Dendritic cell treated with granulocyte-macrophage colony-stimulating factor and Interleukin-4, amounts not matched to agents 40 ng/mL and 50 ng/mL, for 4 days (primary cell): Measurements from ENCODE around the gene HMGXB3.

ENCODE experiments used
- H3K27ac Mint-ChIP-seq: one replicate; pipeline ENCODE4 v1.8.0; 2022; ENCODE audit warnings: mild to moderate bottlenecking, mixed read lengths
- H3K27me3 Mint-ChIP-seq: one replicate; pipeline ENCODE4 v1.8.0; 2022; ENCODE audit warnings: mild to moderate bottlenecking, mixed read lengths
- H3K36me3 Mint-ChIP-seq: one replicate; pipeline ENCODE4 v1.8.0; 2022; ENCODE audit warnings: low read depth, mixed read lengths
- H3K4me1 Mint-ChIP-seq: one replicate; pipeline ENCODE4 v1.8.0; 2022; ENCODE audit warnings: low read depth, mixed read lengths
- H3K4me3 Mint-ChIP-seq: one replicate; pipeline ENCODE4 v1.8.0; 2022; ENCODE audit warnings: mild to moderate bottlenecking, moderate library complexity, mixed read lengths
- H3K9me3 Mint-ChIP-seq: one replicate; pipeline ENCODE4 v1.8.0; 2022; ENCODE audit warnings: mixed read lengths
- intact Hi-C: fragments of 100-400 bp; cut with micrococcal nuclease; formaldehyde crosslinking; loops from one replicate; pipeline ENCODE4 v1.15.0; 2022

The HMGXB3 gene

GRCh38 chr5:150065886-150066285 is 65.3 kb downstream of the HMGXB3 start:
- H3K27me3 Mint-ChIP-seq, result no peaks in the 10 kb centered on the region
- peak overlapping the region; percentile 65 for H3K4me3 Mint-ChIP-seq
- H3K9me3 Mint-ChIP-seq, result no peaks in the 10 kb centered on the region
- H3K4me1 Mint-ChIP-seq, result peaks cover 98% of the 10 kb centered on the region
- H3K27ac Mint-ChIP-seq, result peak overlapping the region; percentile 98
- intact Hi-C loops, result loop anchor here (1.0 to 2.0 kb wide), 2 partner anchors 15 to 65 kb away; partner anchors contain the start of genes HMGXB3 and TIGD6
- peaks cover 100% of the 10 kb centered on the region for H3K36me3 Mint-ChIP-seq

GRCh38 chr5:150066436-150066835 is 65.9 kb downstream of the HMGXB3 start:
- H3K27ac Mint-ChIP-seq, result peak overlapping the region; percentile 98
- H3K27me3 Mint-ChIP-seq, result no peaks in the 10 kb centered on the region
- H3K4me3 Mint-ChIP-seq, result peak overlapping the region; percentile 28
- intact Hi-C loops, result loop anchor here (1.0 kb wide), 1 partner anchor 15 kb away; no protein-coding TSS in a partner anchor
- H3K4me1 Mint-ChIP-seq, result peaks cover 93% of the 10 kb centered on the region
- peaks cover 95% of the 10 kb centered on the region for H3K36me3 Mint-ChIP-seq
- H3K9me3 Mint-ChIP-seq, result no peaks in the 10 kb centered on the region

- H3K27me3 Mint-ChIP-seq, result no peaks in the 10 kb centered on the region
- intact Hi-C loops, result loop anchor here (1.0 kb wide), 1 partner anchor 14 kb away; no protein-coding TSS in a partner anchor
- peaks cover 90% of the 10 kb centered on the region for H3K36me3 Mint-ChIP-seq
- H3K4me3 Mint-ChIP-seq, result peak overlapping the region; percentile 4
- H3K4me1 Mint-ChIP-seq, result peaks cover 88% of the 10 kb centered on the region
- H3K9me3 Mint-ChIP-seq, result no peaks in the 10 kb centered on the region
- peak overlapping the region; percentile 98 for H3K27ac Mint-ChIP-seq
These were observed 66.4 kb downstream of the HMGXB3 start for GRCh38 chr5:150066901-150067396.

GRCh38 chr5:150067405-150067960 is 66.9 kb downstream of the HMGXB3 start:
- Mint-ChIP-seq H3K4me1 (peaks cover 82% of the 10 kb centered on the region), H3K9me3 (no peaks in the 10 kb centered on the region), H3K27ac (peak overlapping the region; percentile 98), H3K27me3 (no peaks in the 10 kb centered on the region), H3K36me3 (peaks cover 85% of the 10 kb centered on the region), H3K4me3 (peak overlapping the region; percentile 50)
- intact Hi-C loops, result no loop called here

- Mint-ChIP-seq H3K27me3 (no peaks in the 10 kb centered on the region), H3K4me1 (peaks cover 77% of the 10 kb centered on the region), H3K36me3 (peaks cover 79% of the 10 kb centered on the region), H3K4me3 (peak overlapping the region; percentile 50), H3K9me3 (no peaks in the 10 kb centered on the region), H3K27ac (peak overlapping the region; percentile 98)
- intact Hi-C loops, result no loop called here
These were observed 67.5 kb downstream of the HMGXB3 start for GRCh38 chr5:150068071-150068470.

GRCh38 chr5:150068472-150068871 is 67.9 kb downstream of the HMGXB3 start:
- Mint-ChIP-seq H3K27me3 (no peaks in the 10 kb centered on the region), H3K27ac (peak overlapping the region; percentile 98), H3K36me3 (peaks cover 75% of the 10 kb centered on the region), H3K9me3 (no peaks in the 10 kb centered on the region), H3K4me1 (peaks cover 73% of the 10 kb centered on the region), H3K4me3 (no peak overlapping the region)
- intact Hi-C loops, result no loop called here

GRCh38 chr5:150068961-150069645 is 68.6 kb downstream of the HMGXB3 start:
- Mint-ChIP-seq H3K4me3 (no peak overlapping the region), H3K36me3 (peaks cover 69% of the 10 kb centered on the region), H3K27ac (peak overlapping the region; percentile 98), H3K9me3 (no peaks in the 10 kb centered on the region), H3K27me3 (no peaks in the 10 kb centered on the region), H3K4me1 (peaks cover 66% of the 10 kb centered on the region)
- intact Hi-C loops, result no loop called here

GRCh38 chr5:150069672-150070627 is 69.4 kb downstream of the HMGXB3 start:
- peak overlapping the region; percentile 71 for H3K27ac Mint-ChIP-seq
- H3K4me3 Mint-ChIP-seq, result no peak overlapping the region
- H3K9me3 Mint-ChIP-seq, result no peaks in the 10 kb centered on the region

GRCh38 chr5:150070821-150071220 is 70.3 kb downstream of the HMGXB3 start:
- peak overlapping the region; percentile 71 for H3K27ac Mint-ChIP-seq

More at GRCh38 chr5:150069672-150070627, 69.4 kb downstream of the HMGXB3 start:
- H3K4me1 Mint-ChIP-seq, result peaks cover 58% of the 10 kb centered on the region
- intact Hi-C loops, result loop anchor here (5.0 kb wide), 1 partner anchor 37 kb away; no protein-coding TSS in a partner anchor
- H3K27me3 Mint-ChIP-seq, result no peaks in the 10 kb centered on the region
- H3K36me3 Mint-ChIP-seq, result peaks cover 60% of the 10 kb centered on the region

GRCh38 chr5:150073086-150073625 is 72.6 kb downstream of the HMGXB3 start:
- H3K9me3 Mint-ChIP-seq, result no peaks in the 10 kb centered on the region
- H3K36me3 Mint-ChIP-seq, result peaks cover 28% of the 10 kb centered on the region
- no peaks in the 10 kb centered on the region for H3K27me3 Mint-ChIP-seq
- no peak overlapping the region for H3K4me3 Mint-ChIP-seq
- H3K27ac Mint-ChIP-seq, result no peak overlapping the region
- intact Hi-C loops, result loop anchor here (5.0 kb wide), 1 partner anchor 34 kb away; no protein-coding TSS in a partner anchor
- H3K4me1 Mint-ChIP-seq, result peaks cover 26% of the 10 kb centered on the region

More at GRCh38 chr5:150070821-150071220, 70.3 kb downstream of the HMGXB3 start:
- Mint-ChIP-seq H3K9me3 (no peaks in the 10 kb centered on the region), H3K27me3 (no peaks in the 10 kb centered on the region), H3K4me1 (peaks cover 49% of the 10 kb centered on the region), H3K36me3 (peaks cover 52% of the 10 kb centered on the region), H3K4me3 (no peak overlapping the region)
- intact Hi-C loops, result loop anchor here (5.0 kb wide), 1 partner anchor 36 kb away; no protein-coding TSS in a partner anchor

- Mint-ChIP-seq H3K9me3 (no peaks in the 10 kb centered on the region), H3K4me3 (no peak overlapping the region), H3K4me1 (peaks cover 21% of the 10 kb centered on the region), H3K27ac (no peak overlapping the region), H3K27me3 (no peaks in the 10 kb centered on the region), H3K36me3 (peaks cover 23% of the 10 kb centered on the region)
- intact Hi-C loops, result loop anchor here (5.0 kb wide), 1 partner anchor 34 kb away; no protein-coding TSS in a partner anchor
These were observed 73.1 kb downstream of the HMGXB3 start for GRCh38 chr5:150073677-150074076.

GRCh38 chr5:150075233-150075632 is 74.7 kb downstream of the HMGXB3 start:
- Mint-ChIP-seq H3K4me1 (peaks cover 7% of the 10 kb centered on the region), H3K9me3 (no peaks in the 10 kb centered on the region), H3K27ac (no peak overlapping the region), H3K36me3 (peaks cover 7% of the 10 kb centered on the region), H3K27me3 (no peaks in the 10 kb centered on the region), H3K4me3 (no peak overlapping the region)
- intact Hi-C loops, result no loop called here

- no peak overlapping the region for H3K27ac Mint-ChIP-seq
- H3K27me3 Mint-ChIP-seq, result no peaks in the 10 kb centered on the region
- H3K4me1 Mint-ChIP-seq, result peaks cover 1% of the 10 kb centered on the region
- H3K4me3 Mint-ChIP-seq, result no peak overlapping the region
- no peaks in the 10 kb centered on the region for H3K9me3 Mint-ChIP-seq
- intact Hi-C loops, result no loop called here
- H3K36me3 Mint-ChIP-seq, result peaks cover 2% of the 10 kb centered on the region
These were observed 75.3 kb downstream of the HMGXB3 start for GRCh38 chr5:150075806-150076205.
